ENCODE data around the gene RSRC2.
"Not testable (repeated sequence)": the region's sequence is repeated elsewhere in the genome, so short reads cannot be mapped to it uniquely, and the experiment has no call there.

RSRC2 gene

GRCh38 chr12:122470576-122470975, 56.2 kb downstream of the RSRC2 start:
- H3K4me1 ChIP-seq (ENCODE audit: control insufficient read depth in 2 of 2, insufficient read depth in 2 of 2, low read length in 2 of 2); H3K4me3 ChIP-seq (ENCODE audit: low read length in 2 of 2); H3K27ac ChIP-seq (ENCODE audit: low read depth in 2 of 2, low read length in 2 of 2); H3K27me3 ChIP-seq (ENCODE audit: control insufficient read depth in 2 of 2, insufficient read depth in 2 of 2, low read length in 2 of 2); H3K9ac ChIP-seq (ENCODE audit: low read depth in 1 of 2, low read length in 2 of 2); H3K9me3 ChIP-seq (ENCODE audit: control insufficient read depth in 2 of 2, low read length in 2 of 2): not testable (repeated sequence)
- peaks cover 16 to 18% of the 10 kb centered on the region in 2 donors for H3K36me3 ChIP-seq (ENCODE audit: control insufficient read depth in 2 of 2, insufficient read depth in 2 of 2, low read length in 2 of 2)

GRCh38 chr12:122469856-122470255, 56.9 kb downstream of the RSRC2 start:
- H3K9ac ChIP-seq (ENCODE audit: low read depth in 1 of 2, low read length in 2 of 2); H3K4me1 ChIP-seq (ENCODE audit: control insufficient read depth in 2 of 2, insufficient read depth in 2 of 2, low read length in 2 of 2); H3K4me3 ChIP-seq (ENCODE audit: low read length in 2 of 2); H3K27ac ChIP-seq (ENCODE audit: low read depth in 2 of 2, low read length in 2 of 2); H3K9me3 ChIP-seq (ENCODE audit: control insufficient read depth in 2 of 2, low read length in 2 of 2); H3K27me3 ChIP-seq (ENCODE audit: control insufficient read depth in 2 of 2, insufficient read depth in 2 of 2, low read length in 2 of 2): not testable (repeated sequence)
- H3K36me3 ChIP-seq (ENCODE audit: control insufficient read depth in 2 of 2, insufficient read depth in 2 of 2, low read length in 2 of 2) = peaks cover 13 to 14% of the 10 kb centered on the region in 2 donors

GRCh38 chr12:122467983-122468382, 58.8 kb downstream of the RSRC2 start:
- no peak overlapping the region for H3K4me3 ChIP-seq (ENCODE audit: low read length in 2 of 2)
- H3K27me3 ChIP-seq (ENCODE audit: control insufficient read depth in 2 of 2, insufficient read depth in 2 of 2, low read length in 2 of 2) = no peaks in the 10 kb centered on the region
- H3K9ac ChIP-seq (ENCODE audit: low read depth in 1 of 2, low read length in 2 of 2) = no peak overlapping the region
- H3K27ac ChIP-seq (ENCODE audit: low read depth in 2 of 2, low read length in 2 of 2) = no peak overlapping the region
- H3K9me3 ChIP-seq (ENCODE audit: control insufficient read depth in 2 of 2, low read length in 2 of 2) = no peaks in the 10 kb centered on the region
- H3K36me3 ChIP-seq (ENCODE audit: control insufficient read depth in 2 of 2, insufficient read depth in 2 of 2, low read length in 2 of 2) = peaks cover 0 to 3% of the 10 kb centered on the region in 2 donors
- H3K4me1 ChIP-seq (ENCODE audit: control insufficient read depth in 2 of 2, insufficient read depth in 2 of 2, low read length in 2 of 2) = no peaks in the 10 kb centered on the region

GRCh38 chr12:122464317-122465042, 62.3 kb downstream of the RSRC2 start:
- not testable (repeated sequence) for H3K4me1 ChIP-seq (ENCODE audit: control insufficient read depth in 2 of 2, insufficient read depth in 2 of 2, low read length in 2 of 2); H3K36me3 ChIP-seq (ENCODE audit: control insufficient read depth in 2 of 2, insufficient read depth in 2 of 2, low read length in 2 of 2); H3K4me3 ChIP-seq (ENCODE audit: low read length in 2 of 2); H3K9ac ChIP-seq (ENCODE audit: low read depth in 1 of 2, low read length in 2 of 2); H3K27me3 ChIP-seq (ENCODE audit: control insufficient read depth in 2 of 2, insufficient read depth in 2 of 2, low read length in 2 of 2); H3K9me3 ChIP-seq (ENCODE audit: control insufficient read depth in 2 of 2, low read length in 2 of 2); H3K27ac ChIP-seq (ENCODE audit: low read depth in 2 of 2, low read length in 2 of 2)

GRCh38 chr12:122460641-122461040, 66.1 kb downstream of the RSRC2 start:
- peaks cover 4% of the 10 kb centered on the region in 2 donors for H3K4me1 ChIP-seq (ENCODE audit: control insufficient read depth in 2 of 2, insufficient read depth in 2 of 2, low read length in 2 of 2)
- H3K9me3 ChIP-seq (ENCODE audit: control insufficient read depth in 2 of 2, low read length in 2 of 2) = no peaks in the 10 kb centered on the region
- no peak overlapping the region for H3K27ac ChIP-seq (ENCODE audit: low read depth in 2 of 2, low read length in 2 of 2)
- no peak overlapping the region for H3K4me3 ChIP-seq (ENCODE audit: low read length in 2 of 2)
- H3K27me3 ChIP-seq (ENCODE audit: control insufficient read depth in 2 of 2, insufficient read depth in 2 of 2, low read length in 2 of 2) = no peaks in the 10 kb centered on the region
- no peaks in the 10 kb centered on the region for H3K36me3 ChIP-seq (ENCODE audit: control insufficient read depth in 2 of 2, insufficient read depth in 2 of 2, low read length in 2 of 2)
- no peak overlapping the region for H3K9ac ChIP-seq (ENCODE audit: low read depth in 1 of 2, low read length in 2 of 2)

GRCh38 chr12:122460061-122460460, 66.7 kb downstream of the RSRC2 start:
- Histone ChIP-seq H3K4me3 (ENCODE audit: low read length in 2 of 2) (no peak overlapping the region), H3K4me1 (ENCODE audit: control insufficient read depth in 2 of 2, insufficient read depth in 2 of 2, low read length in 2 of 2) (peaks cover 4% of the 10 kb centered on the region in 2 donors), H3K9me3 (ENCODE audit: control insufficient read depth in 2 of 2, low read length in 2 of 2) (no peaks in the 10 kb centered on the region), H3K27me3 (ENCODE audit: control insufficient read depth in 2 of 2, insufficient read depth in 2 of 2, low read length in 2 of 2) (no peaks in the 10 kb centered on the region), H3K9ac (ENCODE audit: low read depth in 1 of 2, low read length in 2 of 2) (no peak overlapping the region), H3K27ac (ENCODE audit: low read depth in 2 of 2, low read length in 2 of 2) (no peak overlapping the region), H3K36me3 (ENCODE audit: control insufficient read depth in 2 of 2, insufficient read depth in 2 of 2, low read length in 2 of 2) (no peaks in the 10 kb centered on the region)

GRCh38 chr12:122459211-122459610, 67.5 kb downstream of the RSRC2 start:
- H3K9ac ChIP-seq (ENCODE audit: low read depth in 1 of 2, low read length in 2 of 2) = no peak overlapping the region
- peaks cover 4% of the 10 kb centered on the region in 2 donors for H3K4me1 ChIP-seq (ENCODE audit: control insufficient read depth in 2 of 2, insufficient read depth in 2 of 2, low read length in 2 of 2)
- H3K27ac ChIP-seq (ENCODE audit: low read depth in 2 of 2, low read length in 2 of 2) = no peak overlapping the region
- H3K36me3 ChIP-seq (ENCODE audit: control insufficient read depth in 2 of 2, insufficient read depth in 2 of 2, low read length in 2 of 2) = no peaks in the 10 kb centered on the region
- no peak overlapping the region for H3K4me3 ChIP-seq (ENCODE audit: low read length in 2 of 2)
- H3K27me3 ChIP-seq (ENCODE audit: control insufficient read depth in 2 of 2, insufficient read depth in 2 of 2, low read length in 2 of 2) = no peaks in the 10 kb centered on the region
- no peaks in the 10 kb centered on the region for H3K9me3 ChIP-seq (ENCODE audit: control insufficient read depth in 2 of 2, low read length in 2 of 2)

GRCh38 chr12:122458105-122459035, 68.4 kb downstream of the RSRC2 start:
- Histone ChIP-seq H3K27ac (ENCODE audit: low read depth in 2 of 2, low read length in 2 of 2) (no peak overlapping the region), H3K36me3 (ENCODE audit: control insufficient read depth in 2 of 2, insufficient read depth in 2 of 2, low read length in 2 of 2) (no peaks in the 10 kb centered on the region), H3K27me3 (ENCODE audit: control insufficient read depth in 2 of 2, insufficient read depth in 2 of 2, low read length in 2 of 2) (no peaks in the 10 kb centered on the region), H3K4me3 (ENCODE audit: low read length in 2 of 2) (no peak overlapping the region), H3K9ac (ENCODE audit: low read depth in 1 of 2, low read length in 2 of 2) (no peak overlapping the region), H3K9me3 (ENCODE audit: control insufficient read depth in 2 of 2, low read length in 2 of 2) (no peaks in the 10 kb centered on the region), H3K4me1 (ENCODE audit: control insufficient read depth in 2 of 2, insufficient read depth in 2 of 2, low read length in 2 of 2) (peaks cover 4 to 9% of the 10 kb centered on the region in 2 donors)

- H3K4me1 ChIP-seq (ENCODE audit: control insufficient read depth in 2 of 2, insufficient read depth in 2 of 2, low read length in 2 of 2) = peaks cover 7 to 9% of the 10 kb centered on the region in 2 donors
- H3K9ac ChIP-seq (ENCODE audit: low read depth in 1 of 2, low read length in 2 of 2) = no peak overlapping the region
- H3K27me3 ChIP-seq (ENCODE audit: control insufficient read depth in 2 of 2, insufficient read depth in 2 of 2, low read length in 2 of 2) = no peaks in the 10 kb centered on the region
- no peaks in the 10 kb centered on the region for H3K9me3 ChIP-seq (ENCODE audit: control insufficient read depth in 2 of 2, low read length in 2 of 2)
- H3K27ac ChIP-seq (ENCODE audit: low read depth in 2 of 2, low read length in 2 of 2) = no peak overlapping the region
- no peaks in the 10 kb centered on the region for H3K36me3 ChIP-seq (ENCODE audit: control insufficient read depth in 2 of 2, insufficient read depth in 2 of 2, low read length in 2 of 2)
- no peak overlapping the region for H3K4me3 ChIP-seq (ENCODE audit: low read length in 2 of 2)
Observed at GRCh38 chr12:122457627-122458026, 69.1 kb downstream of the RSRC2 start.

- H3K4me3 ChIP-seq (ENCODE audit: low read length in 2 of 2) = no peak overlapping the region
- peaks cover 7 to 9% of the 10 kb centered on the region in 2 donors for H3K4me1 ChIP-seq (ENCODE audit: control insufficient read depth in 2 of 2, insufficient read depth in 2 of 2, low read length in 2 of 2)
- H3K36me3 ChIP-seq (ENCODE audit: control insufficient read depth in 2 of 2, insufficient read depth in 2 of 2, low read length in 2 of 2) = no peaks in the 10 kb centered on the region
- H3K9ac ChIP-seq (ENCODE audit: low read depth in 1 of 2, low read length in 2 of 2) = no peak overlapping the region
- H3K27ac ChIP-seq (ENCODE audit: low read depth in 2 of 2, low read length in 2 of 2) = no peak overlapping the region
- H3K9me3 ChIP-seq (ENCODE audit: control insufficient read depth in 2 of 2, low read length in 2 of 2) = no peaks in the 10 kb centered on the region
- H3K27me3 ChIP-seq (ENCODE audit: control insufficient read depth in 2 of 2, insufficient read depth in 2 of 2, low read length in 2 of 2) = no peaks in the 10 kb centered on the region
Observed at GRCh38 chr12:122454739-122455138, 72.0 kb downstream of the RSRC2 start.
